Right atrium auricular region (tissue), 2 donors: ENCODE results near the gene ELF2. TPM values are rescaled to one million over a fixed set of nuclear protein-coding genes. Genes with fewer than 3 reads are reported as not detected.

Experiments used
- DNase-seq: peaks from one replicate; pipeline ENCODE4 v3.0.0-alpha.2; 2019; ENCODE audit warnings: low spot score
- H3K27ac ChIP-seq, 2 donors: fragments of 200-600 bp; sonication (generic); 1 replicate in 1 of 2; 2 replicates in 1 of 2; pipeline ENCODE4 v1.5.1; 2016 to 2019
- H3K27me3 ChIP-seq, 2 donors: fragments of 200-600 bp; sonication (generic); one replicate each; pipeline versions ENCODE4 v1.5.1 to v1.6.0; 2017 to 2019
- H3K36me3 ChIP-seq: fragments of 200-600 bp; sonication (generic); one replicate; pipeline ENCODE4 v1.5.1; 2016
- H3K4me1 ChIP-seq, 2 donors: fragments of 200-600 bp; sonication (generic); one replicate each; pipeline versions ENCODE4 v1.5.1 to v1.6.0; 2017 to 2019
- H3K4me3 ChIP-seq, 2 donors: fragments of 200-600 bp; sonication (generic); 1 replicate in 1 of 2; 2 replicates in 1 of 2; pipeline ENCODE4 v1.5.1; 2017 to 2019; ENCODE audit warnings: mild to moderate bottlenecking in 1 of 2, moderate library complexity in 1 of 2
- H3K9me3 ChIP-seq, 2 donors: fragments of 200-600 bp; sonication (generic); one replicate each; pipeline ENCODE4 v1.5.1; 2019
- total RNA-seq, 2 donors: library from RNA; depleted of rRNA; stranded (reverse); fragments of >200 nt; gene quantifications; one replicate each; pipeline ENCODE4 v1.1.0, GENCODE V29; 2016
- TF ChIP-seq, protein P1 (sequence below), 2 donors: fragments of 200-600 bp; sonication (generic); IDR thresholded peaks; one replicate each; pipeline ENCODE4 v1.5.1; 2019; ENCODE audit warnings: antibody characterized with exemption in 2 of 2

Gene ELF2
- total RNA-seq, 2 donors from 2014 or later, result 32.2 to 32.3 TPM

GRCh38 chr4:139154134-139154421 lies 22.9 kb downstream of the ELF2 start:
- TF ChIP-seq, protein P1, sequence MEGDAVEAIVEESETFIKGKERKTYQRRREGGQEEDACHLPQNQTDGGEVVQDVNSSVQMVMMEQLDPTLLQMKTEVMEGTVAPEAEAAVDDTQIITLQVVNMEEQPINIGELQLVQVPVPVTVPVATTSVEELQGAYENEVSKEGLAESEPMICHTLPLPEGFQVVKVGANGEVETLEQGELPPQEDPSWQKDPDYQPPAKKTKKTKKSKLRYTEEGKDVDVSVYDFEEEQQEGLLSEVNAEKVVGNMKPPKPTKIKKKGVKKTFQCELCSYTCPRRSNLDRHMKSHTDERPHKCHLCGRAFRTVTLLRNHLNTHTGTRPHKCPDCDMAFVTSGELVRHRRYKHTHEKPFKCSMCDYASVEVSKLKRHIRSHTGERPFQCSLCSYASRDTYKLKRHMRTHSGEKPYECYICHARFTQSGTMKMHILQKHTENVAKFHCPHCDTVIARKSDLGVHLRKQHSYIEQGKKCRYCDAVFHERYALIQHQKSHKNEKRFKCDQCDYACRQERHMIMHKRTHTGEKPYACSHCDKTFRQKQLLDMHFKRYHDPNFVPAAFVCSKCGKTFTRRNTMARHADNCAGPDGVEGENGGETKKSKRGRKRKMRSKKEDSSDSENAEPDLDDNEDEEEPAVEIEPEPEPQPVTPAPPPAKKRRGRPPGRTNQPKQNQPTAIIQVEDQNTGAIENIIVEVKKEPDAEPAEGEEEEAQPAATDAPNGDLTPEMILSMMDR (IDR thresholded peaks at IDR 0.05), result no peak
- H3K27ac ChIP-seq, result no peak overlapping the region
- H3K4me1 ChIP-seq, result peaks cover 0 to 1% of the 10 kb centered on the region in 2 donors
- H3K27me3 ChIP-seq, result no peaks in the 10 kb centered on the region
- H3K36me3 ChIP-seq, result no peaks in the 10 kb centered on the region
- H3K9me3 ChIP-seq, result no peaks in the 10 kb centered on the region
- H3K4me3 ChIP-seq, result no peak overlapping the region
- DNase-seq, result no peak

GRCh38 chr4:139153411-139154133 lies 23.4 kb downstream of the ELF2 start:
- TF ChIP-seq, protein P1 (IDR thresholded peaks at IDR 0.05), result no peak
- no peaks in the 10 kb centered on the region for H3K36me3 ChIP-seq
- H3K9me3 ChIP-seq, result no peaks in the 10 kb centered on the region
- DNase-seq, result no peak
- H3K4me3 ChIP-seq, result no peak overlapping the region
- no peaks in the 10 kb centered on the region for H3K4me1 ChIP-seq
- H3K27ac ChIP-seq, result no peak overlapping the region
- H3K27me3 ChIP-seq, result no peaks in the 10 kb centered on the region

DNA sequence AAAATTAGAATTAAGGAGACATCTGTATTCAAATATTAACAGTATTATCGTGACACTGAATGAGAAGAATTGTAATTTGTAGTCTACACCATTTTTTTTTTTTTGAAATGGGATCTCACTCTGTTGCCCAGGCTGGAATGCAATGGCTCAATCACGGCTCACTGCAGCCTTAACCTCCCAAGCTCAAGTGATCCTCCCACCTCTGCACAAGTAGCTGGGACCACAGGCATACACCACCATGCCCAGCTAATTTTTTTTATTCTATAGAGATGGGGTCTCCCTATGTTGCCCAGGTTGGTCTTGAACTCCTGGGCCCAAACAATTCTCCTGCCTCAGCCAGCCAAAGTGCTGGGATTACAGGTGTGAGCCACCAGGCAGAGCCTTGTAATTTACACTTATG lies 24.8 kb downstream of the ELF2 start:
- DNase-seq, result no peak
- no peaks in the 10 kb centered on the region for H3K36me3 ChIP-seq
- H3K27ac ChIP-seq, result no peak overlapping the region
- H3K4me1 ChIP-seq, result no peaks in the 10 kb centered on the region
- TF ChIP-seq, protein P1 (IDR thresholded peaks at IDR 0.05), result no peak
- no peak overlapping the region for H3K4me3 ChIP-seq
- H3K9me3 ChIP-seq, result no peaks in the 10 kb centered on the region
- H3K27me3 ChIP-seq, result no peaks in the 10 kb centered on the region

DNA sequence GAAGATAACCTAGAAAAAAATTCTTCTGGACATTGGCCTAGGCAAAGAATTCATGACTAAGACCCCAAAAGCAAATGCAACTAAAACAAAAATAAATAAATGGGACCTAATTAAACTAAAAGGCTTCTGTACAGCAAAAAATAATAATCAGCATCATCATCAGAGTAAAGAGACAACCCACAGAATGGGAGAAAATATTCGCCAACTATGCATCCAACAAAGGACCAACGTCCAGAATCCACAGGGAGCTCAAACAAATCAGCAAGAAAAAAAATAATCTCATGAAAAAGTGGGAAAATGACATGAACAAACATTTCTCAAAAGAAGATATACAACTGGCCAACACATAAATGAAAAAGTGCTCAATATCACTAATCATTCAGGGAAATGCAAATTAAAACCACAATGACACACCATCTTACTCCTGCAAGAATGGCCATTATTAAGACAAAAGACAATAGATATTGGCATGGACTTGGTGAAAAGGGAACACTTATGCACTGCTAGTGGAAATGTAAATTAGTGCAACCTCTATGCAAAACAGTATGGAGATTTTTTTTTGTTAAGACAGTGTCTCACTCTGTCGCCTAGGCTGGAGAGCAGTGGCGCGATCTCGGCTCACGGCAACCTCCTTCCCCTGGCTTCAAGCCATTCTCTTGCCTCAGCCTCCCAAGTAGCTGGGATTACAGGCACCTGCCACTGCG lies 29.9 kb downstream of the ELF2 start:
- Histone ChIP-seq H3K27ac (no peak overlapping the region), H3K36me3 (no peaks in the 10 kb centered on the region), H3K9me3 (no peaks in the 10 kb centered on the region), H3K4me1 (peaks cover 0 to 33% of the 10 kb centered on the region in 2 donors), H3K27me3 (no peaks in the 10 kb centered on the region), H3K4me3 (no peak overlapping the region)
- TF ChIP-seq, protein P1 (IDR thresholded peaks at IDR 0.05), result no peak
- no peak for DNase-seq

DNA sequence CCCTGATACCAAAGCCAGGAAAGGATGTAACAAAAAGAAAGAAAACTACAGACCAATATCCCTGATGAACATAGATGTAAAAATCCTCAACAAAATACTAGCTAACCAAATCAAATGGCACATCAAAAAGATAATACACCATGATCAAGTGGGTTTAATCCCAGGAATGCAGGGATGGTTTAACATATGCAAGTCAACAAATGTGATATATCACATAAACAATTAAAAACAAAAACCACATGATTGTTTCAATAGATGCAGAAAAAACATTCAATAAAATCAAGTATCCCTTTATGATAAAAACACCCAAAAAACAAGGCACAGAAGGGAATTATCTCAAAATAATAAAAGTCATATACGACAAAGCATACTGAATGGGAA lies 31.5 kb downstream of the ELF2 start:
- no peaks in the 10 kb centered on the region for H3K9me3 ChIP-seq
- H3K27me3 ChIP-seq, result no peaks in the 10 kb centered on the region
- H3K4me3 ChIP-seq, result no peak overlapping the region
- no peak for DNase-seq
- no peak overlapping the region for H3K27ac ChIP-seq
- H3K36me3 ChIP-seq, result no peaks in the 10 kb centered on the region
- peaks cover 0 to 34% of the 10 kb centered on the region in 2 donors for H3K4me1 ChIP-seq
- TF ChIP-seq, protein P1 (IDR thresholded peaks at IDR 0.05), result no peak
